Fibroblast of lung (primary cell): ENCODE results near the gene LTBP1. TPM values are rescaled to one million over a fixed set of nuclear protein-coding genes. Genes with fewer than 3 reads are reported as not detected.

Source experiments
- DNase-seq, 2 donors: peaks; one replicate each; pipeline versions ENCODE4 v3.0.0 to v3.0.0-alpha.2; 2010; ENCODE audit warnings: low read depth in 2 of 2
- H2AFZ ChIP-seq: 2 replicates; pipeline ENCODE4 v1.5.1; 2012; ENCODE audit warnings: low read length, control low read depth, inconsistent platforms
- H3K27ac ChIP-seq: 2 replicates; pipeline ENCODE4 v1.5.1; 2011; ENCODE audit warnings: low read length, control low read depth; ENCODE audit not compliant: insufficient read depth
- H3K27me3 ChIP-seq: 2 replicates; pipeline ENCODE4 v1.5.1; 2011; ENCODE audit warnings: mild to moderate bottlenecking, low read length; ENCODE audit not compliant: control insufficient read depth, insufficient read depth
- H3K36me3 ChIP-seq: 2 replicates; pipeline ENCODE4 v1.5.1; 2011; ENCODE audit warnings: low read length; ENCODE audit not compliant: control insufficient read depth, insufficient read depth
- H3K4me1 ChIP-seq: 2 replicates; pipeline ENCODE4 v1.5.1; 2011; ENCODE audit warnings: low read length; ENCODE audit not compliant: control insufficient read depth, insufficient read depth; ENCODE audit errors: extremely low read depth
- H3K4me2 ChIP-seq: 2 replicates; pipeline ENCODE4 v1.5.1; 2011; ENCODE audit warnings: low read length, control low read depth; ENCODE audit not compliant: insufficient read depth; ENCODE audit errors: extremely low read depth
- H3K4me3 ChIP-seq, 4 experiments: fragments of 200-600 bp in 1 of 4; sonication (generic) in 1 of 4; replicated peaks in 1 of 4; 2 replicates each; pipeline ENCODE4 v1.5.1; 2011 to 2016; ENCODE audit warnings: low read length in 4 of 4, low read depth in 3 of 4, mild to moderate bottlenecking in 3 of 4, control low read depth in 2 of 4, inconsistent platforms in 1 of 4, mixed read lengths in 1 of 4; ENCODE audit not compliant: insufficient read depth in 1 of 4; ENCODE audit errors: control extremely low read depth in 1 of 4
- H3K79me2 ChIP-seq: 2 replicates; pipeline ENCODE4 v1.5.1; 2012; ENCODE audit warnings: mild to moderate bottlenecking, low read length, inconsistent platforms; ENCODE audit not compliant: control insufficient read depth, insufficient read depth
- H3K9ac ChIP-seq: 2 replicates; pipeline ENCODE4 v1.5.1; 2011; ENCODE audit warnings: mild to moderate bottlenecking, low read length, control low read depth; ENCODE audit not compliant: insufficient read depth
- H3K9me3 ChIP-seq: 2 replicates; pipeline ENCODE4 v1.5.1; 2012; ENCODE audit warnings: low read depth, low read length; ENCODE audit not compliant: control insufficient read depth, insufficient read depth
- H4K20me1 ChIP-seq: 2 replicates; pipeline ENCODE4 v1.5.1; 2011; ENCODE audit warnings: low read length; ENCODE audit not compliant: control insufficient read depth, insufficient read depth; ENCODE audit errors: extremely low read depth
- CTCF ChIP-seq, 2 donors: IDR thresholded peaks in 1 of 2; conservative IDR thresholded peaks in 1 of 2; 1 replicate in 1 of 2; 2 replicates in 1 of 2; pipeline ENCODE4 v1.5.1; 2011 to 2012; ENCODE audit warnings: low read length in 2 of 2, control low read depth in 1 of 2, inconsistent platforms in 1 of 2, low read depth in 1 of 2, mild to moderate bottlenecking in 1 of 2
- EZH2 ChIP-seq: IDR thresholded peaks from 2 replicates; pipeline ENCODE4 v1.5.1; 2012; ENCODE audit warnings: low read length, control low read depth, mild to moderate bottlenecking; ENCODE audit errors: missing control alignments
- polyA plus RNA-seq, 2 donors: library from polyadenylated mRNA; depleted of rRNA in 1 of 2; stranded (reverse) in 1 of 2; unstranded in 1 of 2; fragments of >200 nt; gene quantifications; 2 replicates each; pipeline ENCODE4 v1.2.1, GENCODE V29; 2011 to 2012; ENCODE audit warnings: missing spikeins in 1 of 2
- total RNA-seq: library from RNA; depleted of rRNA; stranded (reverse); fragments of >200 nt; gene quantifications from 2 replicates; pipeline ENCODE4 v1.2.1, GENCODE V29; 2014

The LTBP1 gene
- total and polyA plus RNA-seq, 2 donors (not counting 1 experiment from before 2014, with no cell fraction given) = 254 to 324 TPM

- H3K4me1 ChIP-seq = peaks cover 4% of the 10 kb centered on the region
- no peak overlapping the region for H3K27ac ChIP-seq
- no peak overlapping the region for H3K4me2 ChIP-seq
- no peaks in the 10 kb centered on the region for H3K79me2 ChIP-seq
- no peaks in the 10 kb centered on the region for H4K20me1 ChIP-seq
- H3K9me3 ChIP-seq = no peaks in the 10 kb centered on the region
- H3K4me3 ChIP-seq = no peak overlapping the region
- no peaks in the 10 kb centered on the region for H3K36me3 ChIP-seq
- DNase-seq = peak; percentile 70 to 80
- TF ChIP-seq EZH2 (no peak), CTCF (conservative IDR thresholded peaks at IDR 0.05 in 1 of 2, IDR thresholded peaks at IDR 0.05 in 1 of 2; ENCODE audit: low read depth in 1 of 2, low read length in 2 of 2) (peak; percentile 61 to 67)
- no peaks in the 10 kb centered on the region for H3K27me3 ChIP-seq
- no peak overlapping the region for H2AFZ ChIP-seq
- no peak overlapping the region for H3K9ac ChIP-seq
These were observed 466.2 kb downstream of the LTBP1 start for GRCh38 chr2:33412920-33413319.

- H3K9me3 ChIP-seq = no peaks in the 10 kb centered on the region
- H3K36me3 ChIP-seq = no peaks in the 10 kb centered on the region
- H3K79me2 ChIP-seq = no peaks in the 10 kb centered on the region
- H3K27me3 ChIP-seq = no peaks in the 10 kb centered on the region
- no peak overlapping the region for H3K4me3 ChIP-seq
- H3K4me2 ChIP-seq = no peak overlapping the region
- H3K4me1 ChIP-seq = no peaks in the 10 kb centered on the region
- H4K20me1 ChIP-seq = no peaks in the 10 kb centered on the region
- no peak overlapping the region for H3K27ac ChIP-seq
- H3K9ac ChIP-seq = no peak overlapping the region
- H2AFZ ChIP-seq = no peak overlapping the region
- DNase-seq = peak in 1 of 2 donors; percentile 35
- TF ChIP-seq EZH2 (no peak), CTCF (conservative IDR thresholded peaks at IDR 0.05 in 1 of 2, IDR thresholded peaks at IDR 0.05 in 1 of 2; ENCODE audit: low read depth in 1 of 2, low read length in 2 of 2) (peak in 1 of 2 donors; percentile 2)
These were observed 472.9 kb downstream of the LTBP1 start for GRCh38 chr2:33419581-33420200.

GRCh38 chr2:33420726-33421125 is 474.0 kb downstream of the LTBP1 start:
- TF ChIP-seq EZH2 (no peak), CTCF (conservative IDR thresholded peaks at IDR 0.05 in 1 of 2, IDR thresholded peaks at IDR 0.05 in 1 of 2; ENCODE audit: low read depth in 1 of 2, low read length in 2 of 2) (no peak)
- DNase-seq = peak in 1 of 2 donors; percentile 66
- Histone ChIP-seq H3K27ac (no peak overlapping the region), H3K4me2 (no peak overlapping the region), H3K4me3 (no peak overlapping the region), H3K27me3 (no peaks in the 10 kb centered on the region), H4K20me1 (no peaks in the 10 kb centered on the region), H2AFZ (no peak overlapping the region), H3K9ac (no peak overlapping the region), H3K4me1 (no peaks in the 10 kb centered on the region), H3K36me3 (no peaks in the 10 kb centered on the region), H3K9me3 (no peaks in the 10 kb centered on the region), H3K79me2 (no peaks in the 10 kb centered on the region)
